Effector CD4-positive, alpha-beta T cell (primary cell): ENCODE measurements around the gene PDGFRB.

Experiments
- DNase-seq: peaks from one replicate; pipeline ENCODE4 v3.0.0-alpha.2; 2020

The PDGFRB gene

GRCh38 chr5:150129454-150129812 lies 26.2 kb downstream of the PDGFRB start:
- no peak for DNase-seq

GRCh38 chr5:150126921-150127265 lies 28.8 kb downstream of the PDGFRB start:
- DNase-seq: no peak

GRCh38 chr5:150126199-150126920 lies 29.3 kb downstream of the PDGFRB start:
- DNase-seq: no peak

- no peak for DNase-seq
These were observed 30.3 kb downstream of the PDGFRB start for GRCh38 chr5:150125334-150125733.

GRCh38 chr5:150124596-150124995 lies 31.0 kb downstream of the PDGFRB start:
- DNase-seq: no peak

GRCh38 chr5:150124111-150124557 lies 31.5 kb downstream of the PDGFRB start:
- no peak for DNase-seq

GRCh38 chr5:150123542-150123941 lies 32.1 kb downstream of the PDGFRB start:
- no peak for DNase-seq

- no peak for DNase-seq
These were observed 32.8 kb downstream of the PDGFRB start for GRCh38 chr5:150122536-150123481.

GRCh38 chr5:150122158-150122510 lies 33.5 kb downstream of the PDGFRB start:
- DNase-seq: no peak

GRCh38 chr5:150121448-150122157 lies 34.0 kb downstream of the PDGFRB start:
- DNase-seq: no peak

- no peak for DNase-seq
These were observed 34.8 kb downstream of the PDGFRB start for GRCh38 chr5:150120617-150121447.

GRCh38 chr5:150120062-150120441 lies 35.6 kb downstream of the PDGFRB start:
- no peak for DNase-seq

- DNase-seq: no peak
These were observed 36.1 kb downstream of the PDGFRB start for GRCh38 chr5:150119421-150120061.

- no peak for DNase-seq
These were observed 37.0 kb downstream of the PDGFRB start for GRCh38 chr5:150118561-150119229.

- DNase-seq: no peak
These were observed 37.6 kb downstream of the PDGFRB start for GRCh38 chr5:150117945-150118560.

GRCh38 chr5:150116667-150117400 lies 38.8 kb downstream of the PDGFRB start:
- DNase-seq: no peak

GRCh38 chr5:150114773-150115408 lies 40.8 kb downstream of the PDGFRB start:
- DNase-seq: no peak

- DNase-seq: no peak
These were observed 41.5 kb downstream of the PDGFRB start for GRCh38 chr5:150114102-150114641.

GRCh38 chr5:150113047-150113744 lies 42.4 kb downstream of the PDGFRB start:
- no peak for DNase-seq
